GM19468 (cell line): ENCODE results near the gene UBAC2.
A peak's percentile ranks its signal among the peaks of the same experiment; 100 is the strongest.

ENCODE experiments used
- ATAC-seq: cut with Tn5 transposase; IDR thresholded peaks from one replicate; pipeline ENCODE4 v1.9.1; 2021; ENCODE audit warnings: mild to moderate bottlenecking, moderate library complexity, moderate number of reproducible peaks; ENCODE audit not compliant: unreplicated experiment; ENCODE audit errors: extremely low read depth

Gene UBAC2

GRCh38 chr13:99418843-99419140, 218.1 kb downstream of the UBAC2 start:
- ATAC-seq: no peak

GRCh38 chr13:99419591-99420243, 219.1 kb downstream of the UBAC2 start:
- no peak for ATAC-seq

GRCh38 chr13:99421271-99421670, 220.6 kb downstream of the UBAC2 start:
- no peak for ATAC-seq

GRCh38 chr13:99421758-99422585, 221.3 kb downstream of the UBAC2 start:
- ATAC-seq: no peak

GRCh38 chr13:99422586-99423220, 222.0 kb downstream of the UBAC2 start:
- ATAC-seq: no peak

GRCh38 chr13:99425485-99426341, 225.1 kb downstream of the UBAC2 start:
- peak; percentile 53 for ATAC-seq

GRCh38 chr13:99426426-99426825, 225.8 kb downstream of the UBAC2 start:
- ATAC-seq: no peak

- ATAC-seq: no peak
Measured at GRCh38 chr13:99429670-99430069, 229.0 kb downstream of the UBAC2 start.

- ATAC-seq: peak; percentile 6
Measured at GRCh38 chr13:99431927-99432608, 231.4 kb downstream of the UBAC2 start.

GRCh38 chr13:99432609-99433542, 232.2 kb downstream of the UBAC2 start:
- ATAC-seq: peak; percentile 32

- ATAC-seq: no peak
Measured at GRCh38 chr13:99433543-99434075, 233.0 kb downstream of the UBAC2 start.

GRCh38 chr13:99434258-99434788, 233.7 kb downstream of the UBAC2 start:
- no peak for ATAC-seq

- ATAC-seq: no peak
Measured at GRCh38 chr13:99435116-99435515, 234.5 kb downstream of the UBAC2 start.

GRCh38 chr13:99435998-99436397, 235.3 kb downstream of the UBAC2 start:
- ATAC-seq: no peak
